Hepatic stellate cell (primary cell): ENCODE results near the gene CHRNB4.

Experiments used
- DNase-seq: peaks from one replicate; pipeline ENCODE4 v3.0.0; 2011; ENCODE audit warnings: low spot score

The CHRNB4 gene

DNA sequence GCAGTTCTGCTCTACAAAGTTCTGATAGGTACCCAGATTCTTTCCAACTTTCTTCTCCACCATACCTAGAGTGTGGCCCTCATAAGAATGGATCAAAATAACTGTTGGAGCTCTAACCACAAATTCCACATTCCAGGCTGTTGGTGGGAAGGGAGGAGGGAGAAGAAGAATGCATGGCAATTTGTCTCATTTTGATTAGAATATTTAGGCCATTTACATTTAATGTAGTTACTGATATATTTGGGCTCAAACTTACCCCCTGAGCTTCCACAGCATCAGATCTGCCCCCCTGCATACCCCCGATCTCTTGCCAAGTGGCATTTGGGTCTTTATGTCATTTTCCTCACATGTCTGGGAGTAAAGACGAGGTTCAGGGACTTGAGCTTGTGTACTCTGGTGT is 7.7 kb downstream of the CHRNB4 start:
- no peak for DNase-seq

DNA sequence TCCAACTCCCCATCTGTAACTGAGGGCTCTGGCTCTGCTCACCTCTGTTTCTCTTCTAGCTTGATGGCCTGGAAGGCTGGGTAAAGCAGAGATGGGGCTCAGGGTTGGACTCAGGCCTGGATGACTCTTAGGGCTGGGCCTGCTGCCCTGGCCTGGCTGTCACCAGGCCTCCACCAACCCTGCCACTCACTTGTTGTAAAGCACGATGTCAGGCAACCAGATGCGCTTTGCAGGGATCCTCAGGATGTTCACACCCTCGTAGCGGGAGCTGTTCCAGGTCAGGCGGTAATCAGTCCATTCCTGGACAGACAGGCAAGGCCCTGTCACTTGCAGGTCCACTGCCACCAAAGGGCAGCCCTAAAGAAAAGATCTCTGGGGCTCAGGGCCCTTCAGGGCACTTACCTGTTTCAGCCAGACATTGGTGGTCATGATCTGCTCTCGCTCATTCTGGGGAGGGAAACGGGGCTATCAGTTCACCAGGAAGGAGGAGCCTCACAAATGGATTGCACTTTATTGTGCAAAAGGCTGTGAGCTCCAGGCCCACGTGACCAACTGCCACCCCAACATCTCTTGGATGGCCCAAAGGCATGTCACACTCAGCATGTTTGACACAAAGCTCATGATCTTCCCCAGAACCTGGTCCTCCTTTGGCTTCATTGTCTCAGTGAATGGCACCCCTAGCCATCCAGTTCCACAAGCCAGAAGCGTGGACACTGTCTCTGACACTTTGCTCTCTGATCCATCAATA is 9.9 kb downstream of the CHRNB4 start:
- DNase-seq: no peak

- DNase-seq: no peak
Observed at GRCh38 chr15:78629716-78630065, 11.3 kb downstream of the CHRNB4 start.

GRCh38 chr15:78629031-78629715 is 11.8 kb downstream of the CHRNB4 start:
- no peak for DNase-seq

DNA sequence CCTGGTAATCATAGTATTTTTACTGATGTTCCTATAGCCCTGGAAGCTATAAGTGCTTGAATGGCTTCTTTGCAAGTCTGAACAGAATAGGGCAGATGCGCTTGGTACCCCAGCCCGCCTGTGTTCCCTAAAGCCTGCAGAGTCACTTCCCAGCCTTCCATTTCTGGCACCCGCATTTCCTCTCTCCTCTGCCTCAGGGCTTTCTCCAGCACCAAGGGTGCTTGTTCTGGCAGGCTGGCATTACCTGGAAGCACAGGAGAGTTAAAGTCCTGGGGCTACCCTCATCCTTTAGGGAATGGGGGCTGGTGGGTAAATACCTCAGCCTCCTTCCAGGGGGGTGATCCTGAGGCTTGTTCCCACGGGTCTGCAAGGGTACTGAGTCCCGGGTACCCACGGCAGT is 12.8 kb downstream of the CHRNB4 start:
- DNase-seq: no peak

- no peak for DNase-seq
Observed at GRCh38 chr15:78627348-78627747, 13.7 kb downstream of the CHRNB4 start.

DNA sequence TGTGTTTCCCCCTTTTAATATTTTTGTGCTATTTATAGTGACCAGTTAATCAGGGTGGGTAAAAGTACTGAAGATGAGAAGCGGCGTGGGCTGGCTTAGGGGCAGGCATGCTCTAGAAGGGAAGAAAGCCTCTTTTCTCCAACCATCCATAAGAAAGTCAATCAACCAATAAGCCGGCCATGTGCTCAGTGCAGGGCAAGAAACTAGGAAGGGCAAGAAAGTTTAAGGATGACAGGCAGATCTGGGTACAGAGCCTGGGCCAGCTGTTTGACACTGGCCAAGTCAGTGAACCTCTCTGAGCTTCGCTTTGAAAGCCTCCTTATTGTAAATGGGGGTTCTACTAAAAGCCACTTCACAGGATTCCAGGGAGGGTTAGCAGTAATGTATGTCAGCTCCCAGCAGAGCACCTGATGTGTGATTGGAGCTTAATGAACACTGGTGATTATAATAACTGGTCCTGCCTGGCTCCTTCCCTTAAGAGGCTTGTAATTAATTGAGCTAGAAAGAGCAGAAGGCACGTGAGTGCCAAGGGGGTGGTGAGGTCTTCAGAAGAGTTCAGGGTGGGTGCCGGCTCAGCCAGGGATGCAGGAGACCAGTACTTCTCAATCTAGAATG is 14.5 kb downstream of the CHRNB4 start:
- DNase-seq: no peak

GRCh38 chr15:78625606-78626280 is 15.3 kb downstream of the CHRNB4 start:
- no peak for DNase-seq

DNA sequence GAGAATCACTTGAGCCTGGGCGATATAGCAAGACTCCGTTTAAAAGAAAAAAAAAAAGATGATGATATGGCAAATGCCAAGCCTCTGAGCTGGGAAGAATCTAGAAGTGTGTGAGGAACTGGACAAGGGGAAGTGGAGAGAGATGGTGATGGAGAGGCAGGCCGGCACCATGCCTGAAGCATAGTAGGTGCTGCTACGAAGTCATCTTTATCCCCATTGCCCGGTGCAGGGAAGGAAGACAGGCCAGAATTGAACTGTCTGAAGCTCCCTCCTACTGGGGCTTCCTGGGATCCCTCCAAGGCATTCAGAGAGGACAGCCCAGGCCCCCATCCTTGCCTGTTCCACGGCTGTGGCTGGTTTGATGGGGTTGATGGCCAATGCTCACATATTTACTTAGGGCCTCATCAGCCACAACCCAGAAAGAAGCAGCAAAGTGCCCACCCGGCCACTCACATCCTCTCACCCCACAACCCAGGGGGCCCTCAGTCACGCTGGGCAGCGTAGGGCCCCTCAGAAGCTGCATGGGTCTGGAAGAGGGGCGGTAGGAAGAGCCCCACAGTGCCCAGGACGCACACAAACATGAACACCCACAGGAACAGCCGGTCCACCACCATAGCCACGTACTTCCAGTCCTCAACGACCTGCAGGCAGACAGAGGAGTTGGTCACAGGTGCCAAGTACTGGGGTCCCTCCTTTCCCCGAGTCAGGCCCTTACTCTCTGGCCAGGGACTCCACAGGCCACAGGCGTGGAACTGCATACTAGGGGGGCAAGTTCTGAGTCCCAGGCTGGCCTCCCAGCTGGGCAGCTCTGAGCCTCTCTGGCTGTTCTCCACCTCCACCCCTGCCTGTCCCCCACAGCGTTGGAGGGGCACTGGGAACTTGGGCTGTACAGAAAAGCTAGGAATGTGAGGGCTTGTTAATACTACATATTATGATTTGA is 16.1 kb downstream of the CHRNB4 start:
- DNase-seq: no peak

DNA sequence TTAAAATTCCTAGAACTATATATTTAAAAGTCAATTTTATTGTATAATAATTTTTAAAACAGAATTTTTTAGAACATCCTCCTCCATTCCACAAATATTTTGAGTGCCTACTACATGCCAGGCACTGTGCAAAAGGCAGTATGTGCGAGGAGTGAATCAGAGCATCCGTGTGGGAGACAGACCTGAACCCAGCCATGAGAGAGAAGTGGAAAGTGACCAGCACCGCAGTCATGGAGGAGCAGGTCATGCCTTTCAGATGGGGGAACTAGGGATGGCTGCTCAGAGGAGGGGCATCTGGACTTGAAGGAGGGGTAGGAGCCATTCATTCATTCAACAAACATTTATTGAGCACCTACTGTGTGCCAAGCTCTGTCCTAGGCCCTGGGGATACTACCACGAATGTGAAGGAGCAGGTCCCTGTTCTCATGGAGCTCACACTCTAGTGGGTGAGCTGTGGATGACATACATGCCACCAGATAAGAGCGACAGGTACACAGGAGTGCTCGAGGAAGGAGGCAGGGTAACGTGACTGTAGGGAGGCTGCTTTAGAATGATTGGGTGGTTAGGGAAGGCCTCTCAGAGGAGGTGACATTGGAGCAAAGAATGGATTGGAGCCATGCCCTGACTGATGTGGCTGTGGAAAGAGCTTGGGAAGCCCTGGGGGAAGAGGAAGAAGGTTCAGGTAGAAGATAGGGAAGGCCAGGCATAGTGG is 17.1 kb downstream of the CHRNB4 start:
- no peak for DNase-seq

- DNase-seq: no peak
Observed at GRCh38 chr15:78621810-78622402, 19.1 kb downstream of the CHRNB4 start.

DNA sequence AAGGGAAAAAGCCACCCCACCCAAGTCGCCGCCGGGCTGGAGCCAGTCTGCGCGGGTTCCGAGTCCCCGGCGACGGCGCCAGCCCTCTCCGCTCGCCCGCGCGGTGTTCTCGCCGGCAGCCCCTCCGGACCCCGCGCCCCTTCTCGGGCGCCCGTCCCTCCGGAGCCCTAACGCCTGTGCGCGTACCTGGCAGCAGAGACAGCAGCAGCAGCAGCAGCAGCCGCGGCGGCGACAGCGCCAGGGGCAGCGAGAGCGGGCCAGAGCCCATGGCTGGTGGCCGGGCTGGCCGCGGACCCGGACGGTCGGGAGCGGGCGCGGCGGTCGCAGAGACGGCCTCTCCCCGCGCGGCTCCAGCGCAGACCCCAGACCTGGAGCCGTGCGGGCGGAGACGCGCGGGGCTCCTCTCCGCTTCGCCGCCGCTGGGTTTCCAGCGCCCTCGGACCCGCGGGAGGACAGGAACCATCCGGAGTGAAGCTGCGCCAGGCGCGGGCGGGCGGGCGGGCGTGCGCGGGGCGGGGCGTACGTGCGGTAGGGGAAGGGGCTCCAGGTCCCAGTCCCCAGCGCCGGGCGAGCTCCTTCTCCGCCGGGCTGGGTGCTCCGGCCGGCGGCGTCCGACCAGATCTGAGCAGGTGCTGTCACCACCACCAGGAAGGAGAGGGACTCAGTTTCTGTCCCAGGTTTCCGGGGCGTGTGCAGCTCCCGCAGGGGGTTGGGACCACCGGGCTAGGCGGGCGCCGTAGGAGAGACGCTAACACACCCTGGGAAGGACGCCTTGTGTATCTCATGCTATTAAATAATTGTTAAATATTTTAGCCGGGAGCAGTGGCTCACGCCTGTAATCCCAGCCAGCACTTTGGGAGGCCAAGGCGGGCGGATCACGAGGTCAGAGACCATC is 20.2 kb downstream of the CHRNB4 start, which contains the start of gene CHRNA3:
CHRNA3 (minus strand) TSS at position 470 of the 895 bp plus-strand sequence; CDS start at position 268, 202 bp downstream.
- no peak for DNase-seq

- no peak for DNase-seq
Observed at GRCh38 chr15:78620021-78620526, 20.9 kb downstream of the CHRNB4 start.

GRCh38 chr15:78619022-78619950 is 21.7 kb downstream of the CHRNB4 start:
- DNase-seq: no peak

- peak; percentile 88 for DNase-seq
Observed at GRCh38 chr15:78618490-78618934, 22.5 kb downstream of the CHRNB4 start.

DNA sequence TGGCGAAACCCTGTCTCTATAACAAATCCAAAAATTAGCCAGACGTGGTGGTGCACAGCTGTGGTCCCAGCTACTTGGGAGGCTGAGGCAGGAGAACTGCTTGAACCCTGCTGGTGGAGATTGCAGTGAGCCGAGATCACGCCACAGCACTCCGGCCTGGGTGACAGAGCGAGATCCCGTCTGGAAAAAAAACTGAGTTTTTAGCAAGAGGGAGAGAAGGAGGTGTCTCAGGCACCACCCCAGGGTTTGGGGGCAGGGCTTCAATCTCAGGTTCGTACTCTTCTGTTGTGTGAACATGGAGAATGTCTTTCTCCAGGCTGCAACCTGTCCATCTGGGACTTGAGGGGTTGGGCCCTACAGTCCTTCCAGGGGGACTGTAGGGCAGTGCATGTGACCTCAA is 22.9 kb downstream of the CHRNB4 start:
- no peak for DNase-seq

DNA sequence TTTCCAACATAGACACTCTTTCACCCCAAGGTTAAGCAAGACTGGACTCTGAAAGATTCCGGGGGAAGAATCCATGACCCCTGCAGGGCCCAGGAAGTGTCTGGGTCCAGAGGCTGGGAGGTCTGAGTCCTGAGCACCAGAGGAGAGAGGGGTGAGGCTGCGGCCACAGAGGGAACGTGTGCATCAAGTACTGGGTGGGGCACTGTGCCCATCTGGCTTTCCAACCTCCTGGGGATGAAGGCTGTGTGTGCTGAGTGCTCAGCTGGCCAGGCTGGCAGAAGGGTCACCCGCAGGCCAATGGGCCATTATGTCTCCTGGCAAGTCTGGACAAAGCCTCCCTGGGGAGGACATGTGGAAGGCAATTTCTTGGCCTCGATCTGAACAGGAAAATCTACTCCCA is 23.5 kb downstream of the CHRNB4 start:
- no peak for DNase-seq

GRCh38 chr15:78617076-78617475 is 23.9 kb downstream of the CHRNB4 start:
- DNase-seq: no peak
